ENCODE data around the gene KIF6. TPM values are rescaled to one million over a fixed set of nuclear protein-coding genes. Genes with fewer than 3 reads are reported as not detected.

KIF6 gene
- total RNA-seq, 1 experiment from 2014 or later = 0.80 TPM

- no peak for DNase-seq
- H3K4me3 ChIP-seq (ENCODE audit: insufficient read depth, low read depth, low read length) = no peak overlapping the region
- H3K27me3 ChIP-seq (ENCODE audit: control insufficient read depth, insufficient read depth, low read length) = no peaks in the 10 kb centered on the region
- no peaks in the 10 kb centered on the region for H3K36me3 ChIP-seq (replicated peaks; ENCODE audit: control insufficient read depth, insufficient read depth, low read length)
Measured at GRCh38 chr6:39424831-39425230, 300.4 kb downstream of the KIF6 start.

DNA sequence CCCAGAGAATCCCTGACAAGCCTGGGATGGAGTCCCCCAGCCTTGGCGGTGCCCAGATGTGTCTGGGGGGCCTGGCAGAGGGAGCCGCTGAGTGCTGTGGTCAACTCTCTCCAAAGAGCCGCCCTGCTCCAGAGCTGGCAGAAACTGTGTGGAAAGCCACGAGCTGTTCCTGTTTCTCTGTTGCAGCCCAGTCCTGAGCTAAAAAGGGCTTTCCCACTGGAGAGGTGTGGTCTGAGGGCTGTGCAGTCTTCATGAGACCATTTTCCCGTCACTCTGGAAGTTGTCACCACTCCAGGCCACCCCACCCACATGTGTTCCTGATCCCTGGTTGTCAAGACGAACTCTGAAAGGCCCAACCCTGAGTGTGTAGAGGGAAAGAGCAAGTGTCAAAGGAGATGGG lies 303.0 kb downstream of the KIF6 start:
- no peaks in the 10 kb centered on the region for H3K27me3 ChIP-seq (ENCODE audit: control insufficient read depth, insufficient read depth, low read length)
- DNase-seq = no peak

GRCh38 chr6:39421383-39422225 lies 303.6 kb downstream of the KIF6 start:
- H3K27me3 ChIP-seq (ENCODE audit: control insufficient read depth, insufficient read depth, low read length) = no peaks in the 10 kb centered on the region
- H3K36me3 ChIP-seq (replicated peaks; ENCODE audit: control insufficient read depth, insufficient read depth, low read length) = no peaks in the 10 kb centered on the region
- H3K4me3 ChIP-seq (ENCODE audit: insufficient read depth, low read depth, low read length) = no peak overlapping the region
- no peak for DNase-seq

More for the DNA sequence above, 303.0 kb downstream of the KIF6 start:
- Histone ChIP-seq H3K36me3 (replicated peaks; ENCODE audit: control insufficient read depth, insufficient read depth, low read length) (no peaks in the 10 kb centered on the region), H3K4me3 (ENCODE audit: insufficient read depth, low read depth, low read length) (no peak overlapping the region)

GRCh38 chr6:39420300-39421265 lies 304.6 kb downstream of the KIF6 start:
- DNase-seq = no peak
- Histone ChIP-seq H3K36me3 (replicated peaks; ENCODE audit: control insufficient read depth, insufficient read depth, low read length) (no peaks in the 10 kb centered on the region), H3K4me3 (ENCODE audit: insufficient read depth, low read depth, low read length) (no peak overlapping the region), H3K27me3 (ENCODE audit: control insufficient read depth, insufficient read depth, low read length) (no peaks in the 10 kb centered on the region)

- peak; percentile 37 for DNase-seq
- Histone ChIP-seq H3K4me3 (ENCODE audit: insufficient read depth, low read depth, low read length) (no peak overlapping the region), H3K36me3 (replicated peaks; ENCODE audit: control insufficient read depth, insufficient read depth, low read length) (no peaks in the 10 kb centered on the region), H3K27me3 (ENCODE audit: control insufficient read depth, insufficient read depth, low read length) (no peaks in the 10 kb centered on the region)
Measured at GRCh38 chr6:39419607-39420006, 305.6 kb downstream of the KIF6 start.

- Histone ChIP-seq H3K4me3 (ENCODE audit: insufficient read depth, low read depth, low read length) (no peak overlapping the region), H3K36me3 (replicated peaks; ENCODE audit: control insufficient read depth, insufficient read depth, low read length) (no peaks in the 10 kb centered on the region), H3K27me3 (ENCODE audit: control insufficient read depth, insufficient read depth, low read length) (no peaks in the 10 kb centered on the region)
- no peak for DNase-seq
Measured at GRCh38 chr6:39417440-39417839, 307.8 kb downstream of the KIF6 start.

DNA sequence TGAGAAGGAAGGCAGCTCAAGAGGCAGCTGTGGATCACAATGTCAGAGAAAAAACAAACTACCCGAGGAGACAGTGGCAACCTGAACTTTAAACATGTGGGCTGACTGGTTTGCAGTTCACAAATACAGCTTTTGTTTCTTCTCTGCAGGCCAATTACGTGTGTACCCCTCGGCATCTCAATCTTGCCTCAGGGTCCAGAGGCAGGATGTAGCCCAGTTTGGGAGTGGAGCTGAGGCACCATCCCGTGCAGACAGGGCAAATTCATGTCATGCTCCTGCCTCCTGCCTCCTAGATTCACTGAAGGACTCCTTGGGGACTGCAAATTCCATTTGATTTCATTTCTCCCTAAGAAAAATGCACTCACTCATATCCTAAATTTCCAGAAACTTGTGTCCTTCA lies 308.5 kb downstream of the KIF6 start:
- no peak for DNase-seq
- Histone ChIP-seq H3K4me3 (ENCODE audit: insufficient read depth, low read depth, low read length) (no peak overlapping the region), H3K27me3 (ENCODE audit: control insufficient read depth, insufficient read depth, low read length) (no peaks in the 10 kb centered on the region), H3K36me3 (replicated peaks; ENCODE audit: control insufficient read depth, insufficient read depth, low read length) (no peaks in the 10 kb centered on the region)

- DNase-seq = no peak
- H3K4me3 ChIP-seq (ENCODE audit: insufficient read depth, low read depth, low read length) = no peak overlapping the region
- H3K36me3 ChIP-seq (replicated peaks; ENCODE audit: control insufficient read depth, insufficient read depth, low read length) = no peaks in the 10 kb centered on the region
- no peaks in the 10 kb centered on the region for H3K27me3 ChIP-seq (ENCODE audit: control insufficient read depth, insufficient read depth, low read length)
Measured at GRCh38 chr6:39416026-39416425, 309.2 kb downstream of the KIF6 start.

GRCh38 chr6:39415482-39415881 lies 309.7 kb downstream of the KIF6 start:
- no peaks in the 10 kb centered on the region for H3K36me3 ChIP-seq (replicated peaks; ENCODE audit: control insufficient read depth, insufficient read depth, low read length)
- no peak overlapping the region for H3K4me3 ChIP-seq (ENCODE audit: insufficient read depth, low read depth, low read length)
- DNase-seq = no peak
- no peaks in the 10 kb centered on the region for H3K27me3 ChIP-seq (ENCODE audit: control insufficient read depth, insufficient read depth, low read length)

DNA sequence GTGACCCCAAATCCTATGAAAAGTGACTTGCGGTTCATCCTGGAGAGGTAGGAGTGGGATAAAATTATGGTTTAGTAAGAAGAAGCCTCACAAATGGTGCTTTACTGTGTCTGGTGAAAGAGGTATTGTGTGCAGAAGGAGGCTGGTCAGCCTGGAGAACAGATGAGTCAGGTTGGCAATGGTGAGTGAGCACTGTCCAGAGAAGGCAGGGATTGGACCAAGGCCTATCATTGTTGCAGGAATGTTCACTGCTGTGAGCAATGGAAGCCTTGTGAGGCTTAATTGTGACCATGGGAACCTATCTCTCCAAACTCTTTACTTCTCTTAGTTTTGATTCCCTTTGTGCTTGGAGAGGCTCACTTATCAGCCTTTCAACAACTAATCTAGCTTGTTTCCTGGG lies 313.7 kb downstream of the KIF6 start:
- Histone ChIP-seq H3K36me3 (replicated peaks; ENCODE audit: control insufficient read depth, insufficient read depth, low read length) (no peaks in the 10 kb centered on the region), H3K27me3 (ENCODE audit: control insufficient read depth, insufficient read depth, low read length) (no peaks in the 10 kb centered on the region), H3K4me3 (ENCODE audit: insufficient read depth, low read depth, low read length) (no peak overlapping the region)
- DNase-seq = no peak

DNA sequence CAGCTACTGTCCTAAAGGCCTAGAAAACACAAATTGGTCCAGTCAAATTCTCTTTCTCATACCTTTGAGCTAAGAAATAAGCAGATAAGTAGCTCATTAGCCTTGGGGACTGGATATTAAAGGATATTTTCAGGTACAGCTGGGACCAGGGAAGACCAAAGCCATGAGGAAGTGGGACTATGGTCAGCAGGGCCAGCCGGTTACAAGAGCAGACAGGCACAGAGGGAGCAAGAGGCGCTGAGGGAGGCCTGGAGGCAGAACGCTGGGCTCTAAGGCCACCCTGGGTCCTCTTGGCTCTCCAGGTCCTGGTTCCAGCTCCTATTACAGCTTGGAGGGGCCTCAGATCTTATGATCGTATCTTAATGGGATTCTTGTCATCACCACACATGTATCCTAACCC lies 314.2 kb downstream of the KIF6 start:
- no peak for DNase-seq
- no peaks in the 10 kb centered on the region for H3K36me3 ChIP-seq (replicated peaks; ENCODE audit: control insufficient read depth, insufficient read depth, low read length)
- H3K27me3 ChIP-seq (ENCODE audit: control insufficient read depth, insufficient read depth, low read length) = no peaks in the 10 kb centered on the region
- no peak overlapping the region for H3K4me3 ChIP-seq (ENCODE audit: insufficient read depth, low read depth, low read length)

- Histone ChIP-seq H3K27me3 (ENCODE audit: control insufficient read depth, insufficient read depth, low read length) (no peaks in the 10 kb centered on the region), H3K4me3 (ENCODE audit: insufficient read depth, low read depth, low read length) (no peak overlapping the region), H3K36me3 (replicated peaks; ENCODE audit: control insufficient read depth, insufficient read depth, low read length) (no peaks in the 10 kb centered on the region)
- no peak for DNase-seq
Measured at GRCh38 chr6:39409889-39410288, 315.3 kb downstream of the KIF6 start.

- Histone ChIP-seq H3K4me3 (ENCODE audit: insufficient read depth, low read depth, low read length) (no peak overlapping the region), H3K36me3 (replicated peaks; ENCODE audit: control insufficient read depth, insufficient read depth, low read length) (no peaks in the 10 kb centered on the region), H3K27me3 (ENCODE audit: control insufficient read depth, insufficient read depth, low read length) (no peaks in the 10 kb centered on the region)
- no peak for DNase-seq
Measured at GRCh38 chr6:39407446-39407993, 317.7 kb downstream of the KIF6 start.

DNA sequence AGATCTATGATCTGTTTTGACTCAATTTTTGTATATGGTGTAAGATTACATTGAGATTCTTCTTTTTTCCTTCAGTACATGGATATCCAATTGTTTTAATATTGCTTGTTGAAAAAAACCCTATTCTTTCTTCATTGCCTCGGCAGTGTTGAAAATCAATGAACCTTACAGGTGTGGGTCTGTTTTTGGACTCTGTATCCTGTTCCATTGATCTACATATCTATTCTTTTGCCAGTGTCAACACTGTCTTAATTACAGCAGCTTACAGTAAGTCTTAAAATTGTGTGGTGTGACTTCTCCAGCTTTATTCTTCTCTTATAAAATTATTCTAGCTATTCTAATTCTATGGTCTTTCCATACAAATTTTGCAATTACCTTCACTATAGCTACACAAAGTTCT lies 320.9 kb downstream of the KIF6 start:
- no peak for DNase-seq
- H3K27me3 ChIP-seq (ENCODE audit: control insufficient read depth, insufficient read depth, low read length) = no peaks in the 10 kb centered on the region
- H3K36me3 ChIP-seq (replicated peaks; ENCODE audit: control insufficient read depth, insufficient read depth, low read length) = no peaks in the 10 kb centered on the region
- H3K4me3 ChIP-seq (ENCODE audit: insufficient read depth, low read depth, low read length) = no peak overlapping the region

- no peak overlapping the region for H3K4me3 ChIP-seq (ENCODE audit: insufficient read depth, low read depth, low read length)
- H3K27me3 ChIP-seq (ENCODE audit: control insufficient read depth, insufficient read depth, low read length) = no peaks in the 10 kb centered on the region
- no peak for DNase-seq
- no peaks in the 10 kb centered on the region for H3K36me3 ChIP-seq (replicated peaks; ENCODE audit: control insufficient read depth, insufficient read depth, low read length)
Measured at GRCh38 chr6:39403304-39403703, 321.9 kb downstream of the KIF6 start.
